Heart left ventricle (tissue), 13 donors: ENCODE data around the gene TGFBR2.

Experiments used
- CTCF ChIP-seq, 12 donors: fragments of 200-600 bp; sonication (generic) in 4 of 12; IDR thresholded peaks; one replicate each; pipeline versions ENCODE4 v1.5.0 to v1.8.0; 2018 to 2022; ENCODE audit warnings: antibody characterized with exemption in 12 of 12, mild to moderate bottlenecking in 5 of 12
- POLR2A ChIP-seq, 2 donors: fragments of 450-650 bp; IDR thresholded peaks; one replicate each; pipeline ENCODE4 v1.6.1; 2017; ENCODE audit warnings: antibody characterized with exemption in 2 of 2, mild to moderate bottlenecking in 2 of 2, moderate library complexity in 2 of 2
- donor health status: ischemic (EF 13 %, LVEDD 7.1; RV severe dilation, severe dysfunction).
- donor health status: DM: no; HTN: yes; CAD: no.
- donor health status: DM: no; HTN: no; CAD: no.
- donor health status: ischemic (EF 25% LVEDD 6.9; RV normal size, moderate dysfunction).
- donor health status: ischemic (EF 25% LVEDD 5.7; RV mildly dilated, moderate dysfunction).
- donor health status: ischemic (EF 35%, LVEDD 5.7; RV mildly dilated, moderate dysfunction).
- donor health status: nonischemic (EF 11% LVEDD 7.7; RV severe dilation, severe dysfunction).
- donor health status: DM: yes; HTN: yes; CAD: no.
- donor health status: PGD.
- donor health status: ischemic (EF 29% LVEDD 5.4; RV normal size, mild dysfunction).
- donor health status: nonischemic (EF 23%, LVEDD 6.1; RV moderate dilation, normal function).

- TF ChIP-seq CTCF (IDR thresholded peaks at IDR 0.05) (no peak), POLR2A (IDR thresholded peaks at IDR 0.05) (no peak)
These were observed 39.9 kb downstream of the TGFBR2 start for GRCh38 chr3:30646181-30646876.
